ENCODE measurements around the gene FRMD4B. TPM values are rescaled to one million over a fixed set of nuclear protein-coding genes. Genes with fewer than 3 reads are reported as not detected.

FRMD4B gene
- total RNA-seq, 4 donors from 2014 or later: 58.0 to 71.9 (median 63.4) TPM

- WGBS, 2 donors: 80 to 89% methylated on average over 2 of the region's 2 CpGs
- no peak for TF ChIP-seq CTCF (IDR thresholded peaks at IDR 0.05)
- no peak for TF ChIP-seq POLR2A (IDR thresholded peaks at IDR 0.05)
- DNase-seq (ENCODE audit: low spot score in 2 of 2): no peak
- intact Hi-C loops (cut with DNase I; ENCODE audit: low total_unique reads): no loop called here
- no peak overlapping the region for H3K4me3 ChIP-seq (ENCODE audit: low read depth, poor library complexity, severe bottlenecking)
These were observed 88.4 kb downstream of the FRMD4B start for GRCh38 chr3:69297501-69297900.

GRCh38 chr3:69296995-69297394, 88.9 kb downstream of the FRMD4B start:
- intact Hi-C loops (cut with DNase I; ENCODE audit: low total_unique reads): no loop called here
- WGBS, 2 donors: 74 to 79% methylated on average over 6 of the region's 6 CpGs
- no peak overlapping the region for H3K4me3 ChIP-seq (ENCODE audit: low read depth, poor library complexity, severe bottlenecking)
- DNase-seq (ENCODE audit: low spot score in 2 of 2): no peak
- TF ChIP-seq CTCF (IDR thresholded peaks at IDR 0.05) (no peak), POLR2A (IDR thresholded peaks at IDR 0.05) (no peak)

GRCh38 chr3:69294014-69294766, 91.7 kb downstream of the FRMD4B start:
- intact Hi-C loops (cut with DNase I; ENCODE audit: low total_unique reads): no loop called here
- no peak overlapping the region for H3K4me3 ChIP-seq (ENCODE audit: low read depth, poor library complexity, severe bottlenecking)
- WGBS, 2 donors: 48 to 64% methylated on average over 4 of the region's 4 CpGs
- DNase-seq (ENCODE audit: low spot score in 2 of 2): no peak
- TF ChIP-seq POLR2A (IDR thresholded peaks at IDR 0.05): no peak
- no peak for TF ChIP-seq CTCF (IDR thresholded peaks at IDR 0.05)

GRCh38 chr3:69292959-69293574, 92.8 kb downstream of the FRMD4B start:
- H3K4me3 ChIP-seq (ENCODE audit: low read depth, poor library complexity, severe bottlenecking): no peak overlapping the region
- WGBS, 2 donors: 75 to 78% methylated on average over 7 of the region's 7 CpGs
- intact Hi-C loops (cut with DNase I; ENCODE audit: low total_unique reads): no loop called here
- TF ChIP-seq POLR2A (IDR thresholded peaks at IDR 0.05): no peak
- TF ChIP-seq CTCF (IDR thresholded peaks at IDR 0.05): no peak
- no peak for DNase-seq (ENCODE audit: low spot score in 2 of 2)

GRCh38 chr3:69292185-69292584, 93.7 kb downstream of the FRMD4B start:
- TF ChIP-seq CTCF (IDR thresholded peaks at IDR 0.05) (no peak), POLR2A (IDR thresholded peaks at IDR 0.05) (no peak)
- H3K4me3 ChIP-seq (ENCODE audit: low read depth, poor library complexity, severe bottlenecking): no peak overlapping the region
- no peak for DNase-seq (ENCODE audit: low spot score in 2 of 2)
- 82 to 83% methylated on average over 4 of the region's 4 CpGs for WGBS, 2 donors
- intact Hi-C loops (cut with DNase I; ENCODE audit: low total_unique reads): no loop called here

Data from lower leg skin (tissue), 4 donors.